Retina (tissue), 1 donor: ENCODE results near the gene NUP43.
"Not testable (repeated sequence)": the region's sequence is repeated elsewhere in the genome, so short reads cannot be mapped to it uniquely, and the experiment has no call there.

Source experiments
- DNase-seq: peaks from one replicate; pipeline ENCODE4 v3.0.0-alpha.2; 2016

NUP43 gene

DNA sequence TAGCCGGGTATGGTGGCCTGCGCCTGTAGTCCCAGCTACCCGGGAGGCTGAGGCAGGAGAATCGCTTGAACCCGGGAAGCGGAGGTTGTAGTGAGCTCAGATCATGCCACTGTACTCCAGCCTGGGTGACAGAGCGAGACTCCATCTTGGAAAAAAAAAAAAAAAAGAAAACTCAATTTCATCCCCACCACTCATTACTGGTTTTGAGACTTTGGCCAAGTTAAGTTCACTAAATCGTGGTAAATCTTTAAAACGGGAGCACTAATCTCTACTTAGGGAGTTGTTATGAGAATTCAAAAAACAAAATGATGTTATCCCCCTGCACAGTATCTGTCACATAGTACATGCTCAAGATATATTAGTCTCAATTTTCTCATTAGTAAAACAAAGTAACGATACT is 1.1 kb downstream of the NUP43 start:
- DNase-seq = not testable (repeated sequence)

DNA sequence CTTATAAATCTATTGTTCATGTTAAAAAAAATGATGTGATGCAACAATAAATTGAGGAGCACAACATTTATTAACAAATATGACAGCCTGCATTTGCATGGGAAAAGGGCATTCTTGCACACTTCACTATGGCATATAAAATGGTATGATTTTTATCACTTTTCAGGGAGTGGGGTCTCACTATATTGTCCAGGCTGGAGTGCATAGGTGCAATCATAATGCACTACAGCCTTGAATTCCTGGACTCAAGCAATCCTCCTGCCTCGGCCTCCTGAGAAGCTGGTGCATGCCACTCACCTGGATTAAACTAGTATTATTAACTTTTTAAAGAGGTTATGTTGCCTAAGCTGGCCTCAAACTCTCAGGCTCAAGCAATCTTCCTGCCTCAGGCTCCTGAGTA is 11.4 kb downstream of the NUP43 start:
- DNase-seq = no peak

DNA sequence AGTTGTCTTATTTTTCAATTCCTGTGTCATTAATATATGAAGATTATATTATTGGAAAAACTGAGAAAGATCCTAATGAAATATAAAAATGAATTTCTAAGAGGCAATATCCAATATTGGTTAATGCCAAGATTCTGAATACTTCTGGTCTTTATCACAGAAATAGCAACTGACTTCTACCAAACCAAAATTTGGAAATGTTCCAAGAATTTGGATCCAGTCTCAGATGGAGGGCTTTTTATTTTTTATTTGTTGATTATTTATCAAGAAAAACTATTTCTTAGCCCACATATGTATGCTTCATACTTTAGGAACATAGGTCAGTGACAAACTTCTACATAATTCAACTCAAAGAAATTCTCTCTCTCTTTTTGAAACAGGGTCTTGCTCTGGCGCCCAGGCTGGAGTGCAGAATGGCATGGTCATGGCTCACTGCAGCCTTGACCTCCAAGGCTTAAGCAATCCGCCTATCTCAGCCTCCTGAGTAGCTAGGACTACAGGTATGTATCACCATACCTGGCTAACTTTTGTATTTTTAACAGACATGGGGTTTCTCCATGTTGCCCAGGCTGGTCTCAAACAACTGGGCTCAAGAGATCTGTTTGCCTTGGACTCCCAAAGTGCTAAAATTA is 13.1 kb downstream of the NUP43 start:
- DNase-seq = no peak

DNA sequence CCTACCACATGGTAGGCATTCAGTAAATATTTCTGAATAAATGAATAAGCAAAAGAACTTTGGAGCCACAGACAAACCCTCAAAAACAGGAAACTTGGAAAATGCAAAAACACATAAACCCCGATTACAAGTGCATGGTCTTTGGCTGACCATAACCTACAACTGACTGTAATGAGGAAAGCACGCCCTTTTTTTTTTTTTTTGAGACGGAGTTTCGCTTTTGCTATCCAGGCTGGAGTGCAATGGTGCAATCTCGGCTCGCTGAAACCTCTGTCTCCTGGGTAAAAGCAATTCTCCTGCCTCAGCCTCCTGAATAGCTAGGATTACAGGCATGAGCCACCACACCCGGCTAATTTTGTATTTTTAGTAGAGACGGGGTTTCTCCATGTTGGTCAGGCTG is 16.5 kb downstream of the NUP43 start:
- no peak for DNase-seq

DNA sequence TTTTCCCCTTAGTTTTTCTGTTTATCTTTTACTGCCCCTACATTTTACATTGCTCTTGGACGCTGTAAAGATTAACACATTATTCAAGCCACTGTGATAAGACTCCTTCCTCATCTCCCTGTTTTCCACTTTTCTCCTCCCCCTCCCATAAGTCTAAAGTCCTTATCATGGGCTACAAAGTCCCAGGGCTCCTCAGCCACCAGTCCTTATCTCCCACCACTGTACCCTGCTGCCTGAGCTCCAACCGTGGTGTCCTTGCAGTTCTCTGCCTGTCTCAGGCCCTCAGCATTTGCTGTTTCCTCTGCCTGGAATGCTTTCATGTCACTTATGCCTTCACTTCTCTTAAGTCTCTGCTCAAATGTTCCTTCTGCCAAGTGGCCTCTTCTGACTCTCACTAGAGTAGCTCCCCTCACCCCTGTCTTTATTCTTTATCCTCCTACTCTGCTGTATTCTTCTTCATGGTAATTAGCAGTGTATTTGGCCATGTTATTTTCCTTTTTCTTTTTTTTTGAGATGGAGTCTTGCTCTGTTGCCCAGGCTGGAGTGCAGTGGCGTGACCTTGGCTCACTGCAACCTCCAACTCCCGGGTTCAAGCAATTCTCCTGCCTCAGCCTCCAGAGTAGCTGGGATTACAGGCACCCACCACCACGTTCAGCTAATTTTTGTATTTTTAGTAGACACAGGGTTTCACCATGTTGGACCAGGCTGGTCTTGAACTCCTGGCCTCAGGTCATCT is 17.7 kb downstream of the NUP43 start:
- no peak for DNase-seq

DNA sequence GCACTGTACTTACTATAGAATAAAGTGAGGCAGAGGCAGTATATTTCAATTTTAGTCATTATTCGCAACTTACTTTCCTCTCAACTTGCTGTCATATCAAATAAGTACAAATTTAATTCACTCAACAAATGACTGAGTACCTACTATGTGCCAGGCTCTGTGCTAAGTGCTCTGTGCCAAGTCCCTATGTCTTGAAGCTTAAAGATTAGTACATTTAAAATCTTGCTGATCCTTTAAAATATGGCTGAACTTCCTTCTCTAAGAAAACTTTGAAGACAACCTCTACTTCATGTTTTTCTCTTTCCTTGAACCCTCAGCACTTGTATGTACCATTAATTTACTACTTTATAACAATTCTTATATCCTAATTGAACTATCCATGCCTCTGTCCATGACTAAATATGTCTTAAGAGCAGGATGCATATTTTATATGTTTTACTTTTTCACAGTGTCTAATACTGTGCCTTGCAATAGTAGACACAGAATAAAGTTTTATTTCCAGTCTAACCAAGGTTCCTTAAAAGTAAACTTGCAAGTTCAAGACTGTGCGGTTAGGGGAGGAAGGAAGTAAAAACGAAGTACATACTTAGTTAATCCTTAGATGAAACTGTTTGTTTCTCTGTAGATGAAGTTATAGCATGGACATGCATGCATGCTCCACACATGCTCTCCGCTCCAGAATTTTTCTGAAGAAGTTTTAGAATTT is 18.4 kb downstream of the NUP43 start:
- DNase-seq = no peak

DNA sequence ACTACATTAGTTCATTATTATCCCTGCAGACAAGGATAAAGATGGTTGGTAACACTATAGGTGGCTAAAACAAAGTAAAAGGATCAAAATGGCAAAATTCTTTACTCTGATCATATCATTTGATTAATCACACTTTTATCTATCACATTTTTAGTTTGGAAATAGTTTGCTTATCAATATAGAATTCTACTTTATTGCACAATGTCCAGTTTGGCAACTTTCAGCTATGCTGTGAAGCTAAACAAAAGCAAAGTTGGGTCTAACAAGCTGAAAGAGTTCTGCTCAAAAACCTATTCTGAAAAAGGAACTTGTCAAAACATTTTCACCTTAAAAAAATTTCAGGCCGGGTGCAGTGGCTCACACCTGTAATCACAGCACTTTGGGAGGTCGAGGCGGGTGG is 20.5 kb downstream of the NUP43 start:
- DNase-seq = no peak

DNA sequence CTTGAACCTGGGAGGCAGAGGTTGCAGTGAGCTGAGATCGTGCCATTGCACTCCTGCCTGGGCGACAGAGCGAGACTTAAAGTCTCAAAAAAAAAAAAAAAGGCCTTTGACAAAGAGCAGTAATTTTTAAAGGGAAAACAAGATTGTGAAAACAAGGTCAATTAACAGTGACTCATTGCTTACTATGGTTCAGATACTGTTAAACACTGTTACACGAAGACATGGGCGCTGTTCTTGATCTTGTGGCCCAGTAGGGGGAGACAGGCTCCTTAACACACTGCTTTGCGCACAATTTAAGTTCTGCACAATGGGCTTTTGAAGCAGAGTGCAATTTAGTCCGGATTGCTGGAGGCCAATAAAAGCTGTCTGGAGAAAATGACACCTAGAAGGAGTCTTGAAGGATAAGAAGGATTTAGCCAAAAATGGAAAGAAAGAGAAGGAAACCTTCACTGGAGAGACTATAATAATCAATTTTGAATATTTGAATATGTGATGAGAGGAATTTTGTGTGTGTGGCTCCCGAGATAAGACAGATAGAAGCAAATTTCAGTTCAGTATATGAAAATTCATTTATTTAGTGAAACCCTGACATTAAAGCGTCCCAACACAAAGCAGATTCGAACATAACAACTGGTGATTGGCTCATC is 22.4 kb downstream of the NUP43 start:
- no peak for DNase-seq

DNA sequence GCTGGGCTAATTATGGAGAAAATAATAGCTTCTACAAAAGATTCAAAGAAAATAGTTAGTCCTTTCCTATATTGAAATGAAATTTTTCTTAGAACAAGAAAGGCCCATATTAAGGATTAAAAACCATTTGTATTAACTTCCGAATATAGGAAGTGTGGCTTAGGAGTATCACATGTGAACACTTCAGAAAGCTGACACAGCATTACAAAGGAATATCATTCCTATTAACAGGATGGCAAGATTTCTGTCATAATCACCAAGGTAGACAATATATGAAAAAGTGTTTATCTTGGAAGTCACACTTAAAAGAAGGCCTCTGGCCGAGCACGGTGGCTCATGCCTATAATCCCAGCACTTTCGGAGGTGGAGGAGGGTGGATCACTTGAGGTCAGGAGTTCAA is 23.1 kb downstream of the NUP43 start:
- DNase-seq = no peak

DNA sequence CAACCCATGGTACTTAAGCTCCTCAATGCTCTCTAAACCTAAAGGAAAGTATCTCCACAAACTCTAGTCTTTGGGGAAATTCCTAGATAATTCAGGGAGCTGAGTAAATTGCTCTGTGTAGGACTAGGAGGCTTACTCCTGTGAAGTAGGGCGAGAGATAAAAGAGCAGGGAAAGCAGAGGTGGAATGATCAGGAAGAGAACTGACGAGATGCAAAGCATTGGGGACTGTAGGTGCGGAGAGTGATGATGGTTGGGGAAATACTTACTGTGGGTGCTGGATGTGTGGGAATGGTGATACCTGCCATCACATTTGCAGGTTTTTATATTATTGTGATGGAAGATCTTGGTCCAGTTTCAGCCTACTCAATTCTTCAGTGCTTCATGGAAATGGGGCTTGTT is 26.8 kb downstream of the NUP43 start:
- no peak for DNase-seq

DNA sequence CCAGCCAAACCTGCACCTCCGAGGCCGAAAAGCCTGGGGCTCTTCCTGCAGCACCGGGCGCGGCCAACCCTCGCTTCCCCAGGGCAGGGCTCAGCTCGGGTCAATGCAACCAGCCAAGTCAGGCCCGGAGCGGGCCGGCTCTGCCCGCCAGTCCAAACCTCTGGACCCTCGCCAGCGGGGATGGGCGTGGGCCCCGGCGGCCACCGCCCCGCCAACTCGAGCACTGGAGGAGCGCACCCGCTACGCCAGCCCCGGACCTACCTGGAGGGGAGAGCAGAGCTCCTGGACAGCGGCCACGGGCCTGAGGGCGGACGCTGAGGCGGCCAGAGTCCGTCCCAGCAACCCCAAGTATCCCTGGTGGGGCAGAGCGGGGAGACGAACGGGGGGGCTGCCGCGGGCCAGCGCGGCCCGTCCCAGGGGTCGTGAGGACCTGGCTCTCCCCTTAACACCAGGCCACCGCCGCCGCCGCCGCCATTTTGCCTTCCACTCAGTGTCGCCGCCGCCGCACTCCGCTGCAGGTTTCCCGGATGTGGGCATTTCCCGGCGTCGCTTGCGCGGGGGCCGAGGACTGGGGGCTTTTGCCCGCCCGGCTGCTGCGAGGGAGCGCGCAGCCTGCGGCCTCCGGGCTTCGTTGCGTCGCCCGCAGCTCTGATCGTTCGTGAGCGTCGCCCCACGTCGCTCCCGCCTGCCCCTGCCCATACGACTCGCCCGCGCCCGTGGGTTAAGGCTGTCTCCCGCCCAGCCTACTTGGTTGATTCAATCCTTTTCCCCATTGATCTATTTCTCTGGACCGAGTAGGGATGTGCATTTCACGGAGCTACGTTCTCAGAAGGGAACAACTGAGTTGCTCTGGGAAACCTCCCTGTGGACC is 28.5 kb downstream of the NUP43 start, which contains the start of gene LATS1:
TSS of gene LATS1 (minus strand) at position 514 of the 871 bp plus-strand sequence. CDS start 15,975 bp downstream, outside the sequence.
- DNase-seq = peak; percentile 97

DNA sequence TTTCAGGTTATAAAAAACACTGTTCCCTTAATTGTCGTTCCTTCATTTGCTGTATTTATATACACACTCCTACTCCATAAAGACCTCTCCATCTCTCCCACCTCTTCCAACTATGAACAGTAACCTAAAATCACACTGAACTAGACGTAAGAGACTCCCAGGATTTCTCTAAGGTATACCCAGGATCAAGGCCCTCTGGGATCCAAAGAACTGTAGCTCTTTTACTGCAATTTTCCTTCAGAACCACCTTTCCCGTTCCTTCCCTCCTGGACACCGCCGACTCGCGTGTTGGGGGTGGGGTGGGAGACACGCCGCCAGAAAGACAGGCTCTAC is 29.1 kb downstream of the NUP43 start:
- no peak for DNase-seq

DNA sequence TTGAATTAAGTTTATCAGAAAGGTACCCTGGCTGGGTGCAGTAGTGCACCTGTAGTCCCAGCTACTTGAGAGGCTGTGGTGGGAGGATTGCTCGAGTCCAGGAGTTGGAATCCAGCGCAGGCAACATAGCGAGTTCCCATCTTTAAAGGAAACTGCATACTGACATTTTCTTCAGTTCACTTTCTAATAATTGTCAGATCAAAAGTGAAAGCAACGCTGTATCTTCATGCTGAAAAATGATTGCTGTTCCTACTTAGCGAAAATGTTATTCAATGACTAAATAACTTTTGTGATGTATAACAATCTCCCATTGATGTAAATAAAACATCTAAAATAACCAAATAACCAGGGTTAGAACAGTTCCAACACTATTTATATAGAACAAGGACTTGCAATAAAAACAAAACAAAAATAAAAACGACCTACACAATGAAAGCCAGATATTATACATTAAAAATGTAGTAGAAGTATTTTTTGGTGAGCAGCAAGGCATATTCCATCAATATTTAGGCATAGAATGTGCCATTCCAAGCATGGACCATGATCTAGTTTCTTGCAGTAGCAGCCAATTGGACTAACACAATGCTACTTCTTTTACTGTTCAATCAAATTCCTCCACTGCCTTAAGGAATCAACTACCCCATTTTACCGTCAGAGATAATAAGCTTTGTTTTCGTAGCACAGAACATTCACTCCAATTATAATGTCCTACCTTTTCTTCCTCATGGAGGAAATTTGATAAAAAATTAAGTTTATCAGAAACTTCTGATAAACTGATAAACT is 30.0 kb downstream of the NUP43 start:
- DNase-seq = no peak

DNA sequence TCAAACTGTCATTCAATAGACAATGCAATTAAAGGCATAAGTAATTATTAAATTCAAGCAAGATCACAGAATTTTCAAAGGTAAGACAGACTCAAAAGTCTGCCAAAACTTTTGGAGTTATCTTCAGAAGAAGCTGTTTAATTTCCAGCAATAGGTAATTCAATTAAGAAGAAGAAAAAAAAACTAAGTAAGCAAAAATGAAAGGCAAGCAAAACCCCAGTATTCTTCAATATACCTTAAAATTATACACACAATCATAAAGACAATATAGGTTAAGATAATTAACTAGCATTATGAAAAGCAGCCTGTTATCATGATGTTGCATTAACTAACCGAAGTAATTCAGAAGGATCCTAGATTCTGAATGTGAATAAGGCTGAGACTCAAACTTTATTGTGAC is 31.9 kb downstream of the NUP43 start:
- no peak for DNase-seq

DNA sequence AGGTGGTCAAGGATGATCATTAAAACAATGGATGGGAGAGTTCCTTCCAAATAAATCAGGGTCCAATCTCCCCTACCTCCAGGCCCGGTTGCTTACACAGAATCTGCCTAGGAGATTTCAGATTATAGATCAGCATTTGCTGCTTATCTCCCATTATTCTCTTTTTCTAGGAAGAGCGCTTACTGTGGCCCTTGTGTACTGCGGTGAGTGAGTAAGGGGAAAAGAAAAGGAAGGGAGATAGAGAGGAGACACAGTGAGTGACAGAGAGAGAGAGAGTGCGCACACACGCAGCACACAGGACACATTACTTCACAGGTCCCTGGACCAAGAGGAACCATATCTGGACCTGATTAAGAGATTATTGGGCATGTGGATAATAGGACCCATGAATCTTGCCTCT is 34.6 kb downstream of the NUP43 start:
- no peak for DNase-seq

DNA sequence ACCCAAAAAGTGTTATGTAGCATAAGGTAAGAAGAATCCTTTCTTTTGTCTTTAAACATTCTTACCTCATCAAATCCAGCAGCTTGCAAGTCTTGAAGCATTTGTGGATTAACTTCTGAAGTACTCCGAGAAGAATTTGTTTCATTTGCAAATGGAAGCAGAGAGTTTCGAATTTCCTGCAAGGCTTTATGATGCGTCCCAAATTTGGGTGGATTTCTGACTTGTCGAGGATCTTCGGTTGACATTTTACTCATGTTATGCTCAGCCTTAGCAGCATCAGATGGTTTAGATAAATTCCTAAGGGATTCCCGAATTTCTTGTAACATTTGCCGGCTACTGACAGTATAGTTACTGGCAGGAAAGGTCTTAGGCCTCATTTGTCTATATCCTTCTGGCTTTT is 44.6 kb downstream of the NUP43 start:
- no peak for DNase-seq

DNA sequence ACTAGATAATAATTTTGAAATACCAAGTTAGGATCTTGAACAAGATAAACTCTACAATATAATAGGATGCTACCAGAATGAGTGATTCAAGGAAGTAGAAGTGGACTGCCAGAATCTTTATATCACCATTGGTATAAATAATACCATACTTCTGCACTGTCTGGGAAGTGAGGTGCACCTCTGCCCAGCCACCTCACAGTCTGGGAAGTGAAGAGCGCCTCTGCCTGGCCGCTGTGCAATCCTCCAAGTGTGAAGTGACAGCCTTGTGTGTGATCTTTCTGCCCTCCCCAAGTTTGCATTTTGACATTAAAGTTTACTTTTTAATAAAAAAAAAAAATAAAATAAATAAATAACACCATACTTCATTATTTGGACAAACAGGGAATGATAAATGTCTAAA is 47.2 kb downstream of the NUP43 start:
- no peak for DNase-seq

DNA sequence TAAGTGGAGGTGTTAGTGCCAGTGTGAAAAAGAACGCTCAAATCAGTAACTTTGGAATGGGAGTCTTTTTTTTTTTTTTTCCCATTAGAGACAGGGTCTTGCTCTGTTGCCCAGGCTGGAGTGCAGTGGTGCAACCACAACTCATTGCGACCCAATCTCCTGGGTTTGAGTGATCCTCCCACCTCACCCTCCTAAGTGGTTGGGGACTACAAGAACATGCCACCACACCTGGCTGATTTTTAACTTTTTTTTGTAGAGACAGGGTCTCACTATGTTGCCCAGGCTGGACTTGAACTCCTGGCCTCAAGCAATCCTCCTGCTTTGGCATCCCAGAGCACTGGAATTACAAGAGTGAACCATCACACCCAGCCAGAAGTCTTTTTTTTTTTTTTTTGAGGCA is 48.2 kb downstream of the NUP43 start:
- DNase-seq = no peak

DNA sequence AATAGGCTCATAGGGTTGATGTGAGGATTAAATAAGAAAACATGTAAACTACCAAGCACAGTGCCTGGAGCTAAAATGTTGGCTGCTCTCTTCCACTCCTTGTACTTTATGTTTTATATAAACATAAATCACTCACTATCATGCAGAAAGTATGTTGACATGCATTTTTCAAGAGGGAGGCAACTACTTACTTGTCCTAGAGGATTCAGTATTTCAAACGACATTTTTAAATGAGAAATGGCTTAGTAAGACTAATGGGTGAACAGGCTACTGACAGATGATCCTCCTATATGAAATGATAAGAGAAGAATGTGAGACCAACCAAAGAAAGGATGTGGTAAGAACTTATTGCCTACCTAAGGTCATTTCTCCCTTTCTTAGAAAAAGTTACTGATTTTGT is 49.4 kb downstream of the NUP43 start:
- no peak for DNase-seq

DNA sequence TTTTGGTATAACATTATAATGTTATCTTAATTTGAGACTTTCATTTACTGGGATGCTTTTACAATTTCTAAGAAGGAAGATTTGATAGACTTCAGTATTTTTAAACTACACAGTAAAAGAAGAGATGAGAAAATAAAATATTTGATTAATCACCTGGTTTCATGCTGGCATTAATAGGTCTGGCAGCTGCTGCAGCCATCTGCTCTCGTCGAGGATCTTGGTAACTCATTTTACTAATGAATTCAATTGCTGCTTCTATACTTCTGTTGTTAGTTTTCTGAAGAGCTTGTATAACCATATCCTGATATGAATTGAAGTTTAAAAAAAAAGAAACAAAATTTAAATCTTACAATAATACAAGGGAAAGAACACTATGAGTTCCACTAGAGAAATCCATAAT is 51.4 kb downstream of the NUP43 start:
- no peak for DNase-seq

DNA sequence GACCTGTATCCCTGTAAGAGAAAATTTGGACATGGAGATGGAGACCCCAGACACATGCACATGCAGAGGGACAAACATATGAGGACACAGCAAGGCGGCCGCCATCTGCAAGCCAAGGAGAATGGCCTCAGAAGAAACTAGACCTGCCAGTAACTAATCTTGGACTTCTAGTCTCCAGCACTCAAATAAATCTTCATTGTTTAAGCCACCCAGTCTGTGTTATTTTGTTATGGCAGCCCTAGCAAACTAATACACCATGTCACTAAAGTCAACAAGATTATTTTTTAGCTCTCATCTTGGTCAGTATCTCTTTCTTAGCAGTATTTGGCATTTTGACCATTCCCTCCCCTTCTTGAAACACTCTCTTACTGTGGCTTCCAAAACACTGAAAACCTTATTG is 55.1 kb downstream of the NUP43 start:
- no peak for DNase-seq

DNA sequence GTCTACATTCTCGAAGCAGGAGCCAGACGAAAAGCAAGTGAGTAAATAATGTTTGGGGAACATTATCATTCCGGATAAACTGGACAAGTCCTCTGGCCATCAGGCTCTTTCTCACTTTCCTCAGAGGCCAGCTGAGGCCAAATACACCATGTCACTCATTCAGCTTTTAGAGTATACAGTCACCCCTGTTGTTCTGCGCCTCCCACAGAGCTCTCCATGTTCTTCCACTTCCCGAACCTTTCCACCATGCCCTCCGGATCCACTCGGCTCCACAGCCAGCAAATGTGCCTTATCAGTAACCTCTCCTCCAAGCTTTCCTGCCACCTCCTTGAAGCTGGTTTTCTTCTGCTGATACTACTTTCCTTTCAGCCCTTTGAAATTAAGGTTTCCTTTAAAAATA is 60.1 kb downstream of the NUP43 start:
- no peak for DNase-seq
